HepG2 (cell line): ENCODE results near the gene MTHFD1L. TPM values are rescaled to one million over a fixed set of nuclear protein-coding genes. Genes with fewer than 3 reads are reported as not detected.

Experiments
- ATAC-seq: fragments of 200-7000 bp; cut with Tn5 transposase; 3 replicates; pipeline ENCODE4 v1.9.1; 2020; ENCODE audit warnings: mild to moderate bottlenecking, moderate library complexity
- BruUV-seq: library from RNA; stranded (reverse); fragments of 400-500 nt; replicated peaks from 2 replicates; lab custom pipeline; 2021; lab: Mats Ljungman, UMichigan
- CTCF ChIA-PET: fragments of 300-600 bp; formaldehyde crosslinking; extraction: SDS; loops from one replicate; lab custom pipeline; 2021; ENCODE audit warnings: low total read pairs, inconsistent platforms, low intra/inter-chr PET ratio; lab: Yijun Ruan, JAX
- POLR2A ChIA-PET: fragments of 350-600 bp; sonication (Branson Sonifier 250); formaldehyde crosslinking; loops from one replicate; lab custom pipeline; 2020; ENCODE audit warnings: antibody characterized with exemption, inconsistent platforms; lab: Yijun Ruan, JAX
- DNase-seq: peaks from one replicate; pipeline ENCODE4 v3.0.0-alpha.2; 2015; ENCODE audit warnings: low spot score
- FAIRE-seq: peaks from 3 replicates; lab custom pipeline; 2011; peaks lifted over from hg19 to GRCh38; lab: Jason Lieb, UNC
- H2AFZ ChIP-seq: one replicate; pipeline ENCODE4 v1.6.1; 2011; ENCODE audit warnings: low read length, inconsistent platforms
- H3K27ac ChIP-seq: fragments of 300-600 bp; 3 replicates; pipeline ENCODE4 v1.8.0; 2011; ENCODE audit warnings: mixed run types, mild to moderate bottlenecking, mixed read lengths, low read length, inconsistent platforms; ENCODE audit not compliant: insufficient read depth; ENCODE audit errors: extremely low read length
- H3K27me3 ChIP-seq, 2 experiments: fragments of 200-600 bp in 1 of 2; 2 replicates in 1 of 2; 3 replicates in 1 of 2; pipeline versions ENCODE4 v1.6.0 to v1.8.0; 2011; ENCODE audit warnings: low read length in 2 of 2, mild to moderate bottlenecking in 2 of 2, moderate library complexity in 2 of 2, inconsistent platforms in 1 of 2; ENCODE audit not compliant: insufficient read depth in 2 of 2, control insufficient read depth in 1 of 2
- H3K36me3 ChIP-seq, 2 experiments: fragments of 200-600 bp in 1 of 2; replicated peaks in 1 of 2; 2 replicates in 1 of 2; 3 replicates in 1 of 2; pipeline versions ENCODE4 v1.5.1 to v1.8.0; 2011; ENCODE audit warnings: low read length in 2 of 2, inconsistent platforms in 1 of 2; ENCODE audit not compliant: insufficient read depth in 2 of 2, control insufficient read depth in 1 of 2
- H3K4me1 ChIP-seq: 2 replicates; pipeline ENCODE4 v1.5.1; 2012; ENCODE audit warnings: low read length, inconsistent platforms; ENCODE audit not compliant: insufficient read depth
- H3K4me2 ChIP-seq: 2 replicates; pipeline ENCODE4 v1.6.0; 2011; ENCODE audit warnings: low read depth, low read length, inconsistent platforms
- H3K4me3 ChIP-seq, 3 experiments: fragments of 200-600 bp in 1 of 3; sonication (generic), shearing (Covaris generic) in 1 of 3; replicated peaks in 1 of 3; 2 replicates each; pipeline ENCODE4 v1.5.1; 2011 to 2016; ENCODE audit warnings: low read length in 3 of 3, inconsistent platforms in 2 of 3, low read depth in 2 of 3, mild to moderate bottlenecking in 2 of 3, control low read depth in 1 of 3, mixed read lengths in 1 of 3; ENCODE audit not compliant: insufficient read depth in 1 of 3
- H3K79me2 ChIP-seq: one replicate; pipeline ENCODE4 v1.6.1; 2011; ENCODE audit warnings: low read length, inconsistent platforms; ENCODE audit not compliant: insufficient read depth
- H3K9ac ChIP-seq: 2 replicates; pipeline ENCODE4 v1.6.0; 2011; ENCODE audit warnings: mild to moderate bottlenecking, low read depth, low read length, inconsistent platforms; ENCODE audit not compliant: insufficient read depth
- H3K9me3 ChIP-seq: 2 replicates; pipeline ENCODE4 v1.5.1; 2012; ENCODE audit warnings: mild to moderate bottlenecking, low read length
- H4K20me1 ChIP-seq: 2 replicates; pipeline ENCODE4 v1.6.0; 2011; ENCODE audit warnings: inconsistent platforms, mild to moderate bottlenecking, low read length, moderate library complexity; ENCODE audit not compliant: insufficient read depth
- POLR2AphosphoS5 ChIP-seq: IDR thresholded peaks from 2 replicates; pipeline ENCODE4 v1.6.1; 2012; ENCODE audit warnings: low read depth, low read length
- RBM22 ChIP-seq: fragments of 200-400 bp; formaldehyde crosslinking; optimal IDR thresholded peaks from 2 replicates; pipeline ENCODE3; 2017; ENCODE audit warnings: mild to moderate bottlenecking, low read length, moderate library complexity
- SNAI1 ChIP-seq: sonication (generic); formaldehyde crosslinking; IDR thresholded peaks from 2 replicates; pipeline ENCODE4 v1.5.0; 2020; ENCODE audit warnings: mild to moderate bottlenecking, missing genetic modification reagents, borderline replicate concordance
- STAG1 ChIP-seq: sonication (generic); formaldehyde crosslinking; IDR thresholded peaks from 2 replicates; pipeline ENCODE4 v1.4.0; 2020; ENCODE audit warnings: missing genetic modification reagents
- SYNCRIP ChIP-seq: fragments of 200-400 bp; formaldehyde crosslinking; IDR thresholded peaks from 2 replicates; pipeline ENCODE4 v1.6.1; 2018; ENCODE audit warnings: mild to moderate bottlenecking, low read depth, low read length; ENCODE audit not compliant: insufficient read depth
- ZNF232 ChIP-seq: sonication (generic); formaldehyde crosslinking; IDR thresholded peaks from 2 replicates; pipeline ENCODE4 v1.4.0; 2020; ENCODE audit warnings: missing genetic modification reagents, borderline replicate concordance
- ZNF652 ChIP-seq: IDR thresholded peaks from 2 replicates; pipeline ENCODE4 v1.6.1; 2016; ENCODE audit warnings: low read depth, borderline replicate concordance
- ZNF704 ChIP-seq: sonication (generic); formaldehyde crosslinking; IDR thresholded peaks from 2 replicates; pipeline ENCODE4 v1.8.1; 2023; ENCODE audit warnings: mild to moderate bottlenecking, inconsistent platforms, moderate library complexity, missing genetic modification reagents, borderline replicate concordance
- WGBS: methylation state at CpG from one replicate; pipeline ENCODE4 v1.1.6; 2017; ENCODE audit warnings: low lambda C conversion rate; 5-methylcytosine and 5-hydroxymethylcytosine counted together
- in situ Hi-C: cut with HindIII; loops from 2 replicates; pipeline ENCODE4 v1.10.0; 2017; ENCODE audit warnings: low pct_unique_long_range_greater_than_20kb; ENCODE audit not compliant: extremely low pct_ligation_motif_present
- intact Hi-C: fragments of 100-400 bp; cut with micrococcal nuclease; formaldehyde crosslinking; loops from one replicate; pipeline ENCODE4 v1.10.0; 2022; ENCODE audit not compliant: unreplicated experiment
- polyA plus RNA-seq, 8 experiments: library from polyadenylated mRNA; depleted of rRNA in 3 of 8; stranded (reverse) in 7 of 8; unstranded in 1 of 8; fragments of >200 nt; fragmentation: Illumina TruSeq in 4 of 8; extraction: Trizol in 4 of 8; gene quantifications; 2 replicates each; pipeline versions ENCODE4 v1.2.1 to v1.2.3, GENCODE V29; 2011 to 2016; ENCODE audit warnings: low read depth in 4 of 8, missing spikeins in 1 of 8, mixed read lengths in 1 of 8; ENCODE audit not compliant: insufficient read depth in 1 of 8
- total RNA-seq, 5 experiments: library from RNA; depleted of rRNA; stranded (reverse); fragments of >200 nt; fragmentation: Illumina TruSeq; extraction: Trizol; gene quantifications; 2 replicates each; pipeline ENCODE4 v1.2.3, GENCODE V29; 2016; ENCODE audit warnings: low read depth in 1 of 5

Gene MTHFD1L
- total and polyA plus RNA-seq, 2 of the 13 experiments (the other 11 are each of a cell fraction or from before 2014, with no cell fraction given), result 24.0 to 39.6 TPM

DNA sequence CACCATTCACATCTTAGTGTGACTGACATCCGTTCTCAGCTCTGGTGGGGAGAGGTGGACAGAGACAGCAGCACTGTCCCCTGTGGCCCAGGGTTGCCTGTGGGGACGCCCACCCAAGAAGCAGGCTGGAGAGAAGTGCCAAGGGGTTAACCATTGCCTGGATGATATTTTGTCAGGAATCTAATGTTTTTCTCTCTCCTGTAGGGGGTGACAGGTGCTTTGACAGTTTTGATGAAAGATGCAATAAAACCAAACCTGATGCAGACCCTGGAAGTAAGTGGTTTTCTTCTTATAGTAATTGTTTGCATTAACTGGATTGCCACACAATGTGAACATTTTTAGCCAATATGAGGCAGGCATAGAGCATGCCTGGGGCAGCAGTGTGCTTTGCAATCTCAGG, 99.3 kb downstream of the MTHFD1L start:
- H2AFZ ChIP-seq, result no peak overlapping the region
- TF ChIP-seq STAG1, result peak; percentile 55
- TF ChIP-seq ZNF704 (CRISPR knock-in tag), result no peak
- no peak for TF ChIP-seq POLR2AphosphoS5
- no peak for TF ChIP-seq SYNCRIP
- no peak for TF ChIP-seq ZNF232
- peak; percentile 58; the same call in 1 of the 2 replicates for TF ChIP-seq ZNF652 (CRISPR knock-in tag)
- intact Hi-C loops (no loop called here), in situ Hi-C loops (no loop called here)
- CTCF ChIA-PET, result interaction anchor here (1.1 kb wide), 1 partner anchor 359 kb away, joined by 4 read pairs; no protein-coding TSS in a partner anchor
- no peak overlapping the region for H3K4me3 ChIP-seq
- POLR2A ChIA-PET, result no interaction called here
- no peaks in the 10 kb centered on the region for H4K20me1 ChIP-seq
- no peak overlapping the region for H3K4me2 ChIP-seq
- H3K9ac ChIP-seq, result no peak overlapping the region
- no peak for DNase-seq
- H3K36me3 ChIP-seq, result peaks cover 15 to 61% of the 10 kb centered on the region in 2 experiments
- WGBS, result 100% methylated on average over 2 of the region's 2 CpGs
- FAIRE-seq, result no peak
- no peaks in the 10 kb centered on the region for H3K4me1 ChIP-seq
- no peaks in the 10 kb centered on the region for H3K79me2 ChIP-seq
- BruUV-seq, result no TSS peak
- ATAC-seq, result no peak
- H3K27me3 ChIP-seq, result no peaks in the 10 kb centered on the region
- H3K9me3 ChIP-seq, result no peaks in the 10 kb centered on the region
- H3K27ac ChIP-seq, result no peak overlapping the region

- H3K9me3 ChIP-seq, result no peaks in the 10 kb centered on the region
- FAIRE-seq (no peak), DNase-seq (no peak), ATAC-seq (no peak; the same call in 2 of the 3 replicates)
- no peak overlapping the region for H3K9ac ChIP-seq
- intact Hi-C loops (no loop called here), in situ Hi-C loops (no loop called here)
- CTCF ChIA-PET, result no interaction called here
- no peak overlapping the region for H3K4me2 ChIP-seq
- no TSS peak for BruUV-seq
- no peaks in the 10 kb centered on the region for H3K4me1 ChIP-seq
- H3K27me3 ChIP-seq, result no peaks in the 10 kb centered on the region
- no peaks in the 10 kb centered on the region for H3K79me2 ChIP-seq
- no peak overlapping the region for H3K4me3 ChIP-seq
- peaks cover 12 to 56% of the 10 kb centered on the region in 2 experiments for H3K36me3 ChIP-seq
- no peak overlapping the region for H3K27ac ChIP-seq
- no peak overlapping the region for H2AFZ ChIP-seq
- POLR2A ChIA-PET, result no interaction called here
- no peaks in the 10 kb centered on the region for H4K20me1 ChIP-seq
- TF ChIP-seq SNAI1 (CRISPR knock-in tag) (no peak), RBM22 (peak; percentile 15)
- 94% methylated on average over 6 of the region's 6 CpGs for WGBS
Measured at GRCh38 chr6:150966786-150967185, 101.3 kb downstream of the MTHFD1L start.
